Thymus (tissue), 11 donors: ENCODE results near the gene KIF2C. TPM values are rescaled to one million over a fixed set of nuclear protein-coding genes. Genes with fewer than 3 reads are reported as not detected.

Source experiments
- DNase-seq, 9 donors: peaks; one replicate each; pipeline ENCODE4 v3.0.0-alpha.2; 2013; ENCODE audit warnings: low spot score in 9 of 9, low read depth in 6 of 9, missing footprints in 1 of 9
- H3K27ac ChIP-seq, 2 donors: one replicate each; pipeline ENCODE4 v1.5.1; 2013; ENCODE audit warnings: control low read depth in 1 of 2, low read depth in 1 of 2, low read length in 1 of 2, mild to moderate bottlenecking in 1 of 2, moderate library complexity in 1 of 2
- H3K27me3 ChIP-seq, 2 donors: one replicate each; pipeline ENCODE4 v1.5.1; 2013; ENCODE audit warnings: low read length in 1 of 2; ENCODE audit not compliant: control insufficient read depth in 2 of 2, insufficient read depth in 1 of 2
- H3K36me3 ChIP-seq, 2 donors: one replicate each; pipeline ENCODE4 v1.5.1; 2013; ENCODE audit warnings: low read length in 1 of 2, mild to moderate bottlenecking in 1 of 2, moderate library complexity in 1 of 2; ENCODE audit not compliant: control insufficient read depth in 2 of 2, insufficient read depth in 2 of 2
- H3K4me1 ChIP-seq, 2 donors: one replicate each; pipeline ENCODE4 v1.5.1; 2013; ENCODE audit warnings: low read length in 2 of 2; ENCODE audit not compliant: control insufficient read depth in 2 of 2, insufficient read depth in 2 of 2
- H3K4me3 ChIP-seq, 2 donors: one replicate each; pipeline ENCODE4 v1.5.1; 2013; ENCODE audit warnings: low read length in 2 of 2, control low read depth in 1 of 2, mild to moderate bottlenecking in 1 of 2
- H3K9me3 ChIP-seq, 2 donors: one replicate each; pipeline ENCODE4 v1.5.1; 2013; ENCODE audit warnings: low read length in 1 of 2, mild to moderate bottlenecking in 1 of 2; ENCODE audit not compliant: control insufficient read depth in 2 of 2, insufficient read depth in 1 of 2
- WGBS: extraction: QIAGEN DNeasy Blood & Tissue Kit; methylation state at CpG from one replicate; pipeline ENCODE4 v1.1.7; 2013; 5-methylcytosine and 5-hydroxymethylcytosine counted together
- polyA plus RNA-seq: library from polyadenylated mRNA; stranded (reverse); fragments of 200-250 nt; gene quantifications from one replicate; pipeline ENCODE4 v1.2.3, GENCODE V29; 2013
- total RNA-seq: library from RNA; stranded (reverse); fragments of 120-200 nt; gene quantifications from one replicate; pipeline ENCODE4 v1.2.4, GENCODE V29; 2013
- donor health status: healthy.

The KIF2C gene
- total and polyA plus RNA-seq, 2 donors, result 6.2 to 42.1 TPM

DNA sequence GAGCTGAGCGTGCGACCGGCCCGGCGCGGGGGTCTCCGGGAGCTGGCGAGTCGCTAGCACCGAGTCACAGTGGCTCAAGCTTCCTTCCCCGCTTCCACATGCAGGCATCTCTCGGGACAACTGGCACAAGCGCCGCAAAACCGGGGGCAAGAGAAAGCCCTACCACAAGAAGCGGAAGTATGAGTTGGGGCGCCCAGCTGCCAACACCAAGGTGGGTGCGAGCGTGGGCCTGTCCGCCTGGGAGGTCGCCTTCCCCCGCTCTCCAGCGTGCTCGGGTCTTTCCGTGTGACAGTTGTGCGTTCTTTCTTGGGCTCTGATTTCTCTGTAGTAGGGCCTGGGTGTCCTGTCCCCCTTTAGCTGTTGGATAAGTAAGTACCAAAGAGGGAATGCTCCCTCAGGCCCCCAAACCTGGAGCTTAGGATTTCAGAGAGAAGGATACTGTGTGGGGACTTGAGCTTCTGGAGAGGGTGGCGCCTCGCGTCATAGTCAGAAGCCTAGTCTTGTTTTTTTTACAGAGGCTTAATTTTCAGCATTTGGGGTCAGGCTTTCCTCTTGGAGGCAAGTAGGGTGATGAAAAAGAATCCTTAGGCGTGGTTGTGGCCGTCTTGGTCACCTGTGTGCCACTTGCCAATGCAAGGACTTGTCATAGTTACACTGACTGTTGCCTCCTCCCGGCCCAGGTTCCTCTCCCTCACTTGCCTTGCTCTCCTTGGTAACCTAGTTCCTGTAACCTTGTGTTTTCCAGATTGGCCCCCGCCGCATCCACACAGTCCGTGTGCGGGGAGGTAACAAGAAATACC, 36.5 kb downstream of the KIF2C start:
- H3K9me3 ChIP-seq, result no peaks in the 10 kb centered on the region
- H3K4me3 ChIP-seq, result peak overlapping the region; percentile 73 to 87
- H3K36me3 ChIP-seq, result peaks cover 33 to 44% of the 10 kb centered on the region in 2 donors
- peak overlapping the region; percentile 91 to 96 for H3K27ac ChIP-seq
- no peak for DNase-seq
- peaks cover 12 to 30% of the 10 kb centered on the region in 2 donors for H3K4me1 ChIP-seq
- H3K27me3 ChIP-seq, result no peaks in the 10 kb centered on the region
- WGBS, result 10% methylated on average over 36 of the region's 36 CpGs

DNA sequence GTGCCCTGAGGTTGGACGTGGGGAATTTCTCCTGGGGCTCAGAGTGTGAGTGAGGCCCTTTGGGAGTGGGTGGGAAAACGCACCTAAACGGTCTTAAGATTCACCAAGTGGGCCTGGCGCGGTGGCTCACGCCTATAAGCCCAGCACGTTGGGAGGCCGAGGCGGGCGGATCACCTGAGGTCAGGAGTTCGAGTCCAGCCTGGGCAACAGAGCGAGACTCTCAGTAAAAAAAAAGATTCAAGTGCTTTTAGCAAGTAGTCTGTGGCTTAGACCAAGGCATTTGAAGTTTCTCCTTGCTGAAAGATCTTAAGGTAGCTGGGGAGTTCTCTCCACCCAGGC, 37.1 kb downstream of the KIF2C start:
- H3K9me3 ChIP-seq, result no peaks in the 10 kb centered on the region
- H3K4me1 ChIP-seq, result peaks cover 12 to 30% of the 10 kb centered on the region in 2 donors
- peak overlapping the region; percentile 64 to 91 for H3K27ac ChIP-seq
- WGBS, result 78% methylated on average over 12 of the region's 12 CpGs
- H3K4me3 ChIP-seq, result peak overlapping the region; percentile 73 to 87
- no peak for DNase-seq
- no peaks in the 10 kb centered on the region for H3K27me3 ChIP-seq
- H3K36me3 ChIP-seq, result peaks cover 37 to 48% of the 10 kb centered on the region in 2 donors

DNA sequence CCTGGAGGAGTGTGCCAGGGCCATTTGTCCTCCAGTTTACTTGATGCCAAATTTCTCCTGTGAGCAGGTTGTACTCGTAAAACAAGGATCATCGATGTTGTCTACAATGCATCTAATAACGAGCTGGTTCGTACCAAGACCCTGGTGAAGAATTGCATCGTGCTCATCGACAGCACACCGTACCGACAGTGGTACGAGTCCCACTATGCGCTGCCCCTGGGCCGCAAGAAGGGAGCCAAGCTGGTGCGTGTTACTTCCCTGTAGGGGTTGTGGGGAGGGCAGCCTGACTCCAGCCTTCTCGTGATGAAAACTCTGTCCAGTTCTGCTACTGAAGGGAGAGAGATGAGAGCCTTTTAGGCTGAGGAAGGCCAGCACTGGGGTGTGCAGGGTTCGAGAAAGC, 37.9 kb downstream of the KIF2C start:
- Histone ChIP-seq H3K4me1 (peaks cover 12 to 30% of the 10 kb centered on the region in 2 donors), H3K4me3 (no peak overlapping the region), H3K36me3 (peaks cover 37 to 53% of the 10 kb centered on the region in 2 donors), H3K9me3 (no peaks in the 10 kb centered on the region), H3K27me3 (no peaks in the 10 kb centered on the region), H3K27ac (no peak overlapping the region)
- WGBS, result 96% methylated on average over 14 of the region's 14 CpGs
- no peak for DNase-seq

DNA sequence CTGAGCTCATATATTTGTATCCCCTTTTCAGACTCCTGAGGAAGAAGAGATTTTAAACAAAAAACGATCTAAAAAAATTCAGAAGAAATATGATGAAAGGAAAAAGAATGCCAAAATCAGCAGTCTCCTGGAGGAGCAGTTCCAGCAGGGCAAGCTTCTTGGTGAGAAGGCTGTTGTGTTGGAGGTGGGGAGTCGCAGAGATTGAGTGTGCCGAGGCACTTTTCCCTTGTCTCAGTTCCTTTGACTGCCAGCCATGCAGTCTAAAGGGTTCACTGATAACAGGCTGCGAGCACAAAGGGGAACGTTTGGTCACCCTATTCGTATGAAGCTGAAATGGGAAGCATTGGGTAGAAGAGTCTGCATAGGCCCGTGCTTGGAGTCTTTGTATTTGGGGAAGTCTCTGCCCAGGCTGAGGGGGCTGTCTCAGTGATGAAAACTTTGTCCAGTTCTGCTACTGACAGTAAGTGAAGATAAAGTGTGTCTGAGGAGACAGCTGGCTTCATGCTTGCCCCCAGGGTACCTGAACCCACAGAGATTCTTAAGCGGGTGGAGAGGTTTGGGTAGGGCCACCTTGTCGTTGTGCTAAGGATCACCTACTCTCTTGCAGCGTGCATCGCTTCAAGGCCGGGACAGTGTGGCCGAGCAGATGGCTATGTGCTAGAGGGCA, 38.5 kb downstream of the KIF2C start:
- Histone ChIP-seq H3K27me3 (no peaks in the 10 kb centered on the region), H3K9me3 (no peaks in the 10 kb centered on the region), H3K4me1 (peaks cover 12 to 30% of the 10 kb centered on the region in 2 donors), H3K36me3 (peaks cover 37 to 53% of the 10 kb centered on the region in 2 donors), H3K27ac (no peak overlapping the region), H3K4me3 (no peak overlapping the region)
- no peak for DNase-seq
- whole genome bisulfite sequencing, result 90% methylated on average over 13 of the region's 13 CpGs

DNA sequence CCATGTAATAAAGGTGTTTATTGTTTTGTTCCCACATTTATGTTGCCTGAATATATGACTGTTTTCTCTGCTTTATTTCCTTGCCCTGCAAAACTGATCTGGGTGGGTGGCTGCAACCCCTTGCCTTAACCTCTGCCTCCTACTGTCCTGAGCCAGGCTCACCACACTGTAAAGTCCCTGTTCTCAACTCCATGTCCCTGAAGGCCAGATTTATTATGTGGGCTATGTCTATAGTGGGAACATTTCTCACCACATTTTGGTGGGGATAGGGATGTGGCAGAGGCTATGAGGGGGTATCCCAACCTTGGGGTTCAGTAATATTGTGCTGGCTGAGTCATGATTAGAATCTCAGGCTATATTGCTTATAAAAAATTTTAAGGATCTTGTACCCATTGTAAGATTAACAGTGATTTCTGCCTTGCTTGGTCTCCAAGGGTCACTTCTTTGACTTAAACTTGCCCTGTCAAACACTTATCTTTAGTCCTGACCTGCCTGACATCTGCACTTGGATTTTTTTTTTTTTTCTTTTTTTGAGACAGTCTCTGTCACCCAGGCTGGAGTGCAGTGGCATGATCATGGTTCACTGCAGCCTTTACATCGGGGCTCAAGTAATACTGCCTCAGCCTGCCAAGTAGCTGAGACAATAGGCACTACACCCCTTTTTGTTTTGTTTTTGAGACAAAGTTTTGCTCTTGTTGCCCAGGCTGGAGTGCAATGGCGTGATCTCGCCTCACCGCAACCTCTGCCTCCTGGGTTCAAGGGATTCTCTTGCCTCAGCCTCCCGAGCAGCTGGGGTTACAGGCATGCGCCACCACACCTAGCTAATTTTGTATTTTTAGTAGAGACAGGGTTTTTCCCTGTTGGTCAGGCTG, 39.3 kb downstream of the KIF2C start:
- Histone ChIP-seq H3K9me3 (no peaks in the 10 kb centered on the region), H3K4me1 (peaks cover 16 to 34% of the 10 kb centered on the region in 2 donors), H3K36me3 (peaks cover 37 to 53% of the 10 kb centered on the region in 2 donors), H3K27me3 (no peaks in the 10 kb centered on the region), H3K27ac (no peak overlapping the region), H3K4me3 (no peak overlapping the region)
- DNase-seq, result no peak
- 98% methylated on average over 6 of the region's 6 CpGs for WGBS

DNA sequence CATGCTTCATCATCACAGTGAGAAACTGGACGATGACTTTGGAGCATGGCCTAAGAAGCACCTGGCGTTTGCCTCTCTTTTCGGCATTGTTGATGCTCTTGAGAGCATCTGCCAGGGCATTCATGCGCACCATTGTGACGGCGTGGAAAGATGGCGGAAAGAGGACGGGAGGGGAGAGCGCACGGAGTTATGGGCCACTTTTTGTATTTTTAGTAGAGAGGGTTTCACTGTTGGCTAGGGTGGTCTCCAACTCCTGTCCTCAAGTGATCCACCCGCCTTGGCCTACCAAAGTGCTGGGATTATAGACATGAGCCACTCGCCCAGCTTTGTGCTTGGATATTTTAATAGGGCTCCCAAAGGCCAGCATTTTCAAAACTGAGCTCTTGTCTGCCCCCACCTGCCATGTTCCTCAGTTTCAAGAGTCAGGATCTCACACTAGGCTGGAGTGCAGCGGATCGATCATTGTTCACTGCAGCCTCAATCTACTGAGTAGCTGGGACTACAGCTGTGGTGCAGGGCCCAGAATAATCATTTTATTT, 41.0 kb downstream of the KIF2C start:
- 98% methylated on average over 14 of the region's 14 CpGs for WGBS
- peaks cover 26 to 42% of the 10 kb centered on the region in 2 donors for H3K4me1 ChIP-seq
- no peak overlapping the region for H3K27ac ChIP-seq
- H3K27me3 ChIP-seq, result no peaks in the 10 kb centered on the region
- DNase-seq, result no peak
- no peaks in the 10 kb centered on the region for H3K9me3 ChIP-seq
- peaks cover 37 to 53% of the 10 kb centered on the region in 2 donors for H3K36me3 ChIP-seq
- no peak overlapping the region for H3K4me3 ChIP-seq

DNA sequence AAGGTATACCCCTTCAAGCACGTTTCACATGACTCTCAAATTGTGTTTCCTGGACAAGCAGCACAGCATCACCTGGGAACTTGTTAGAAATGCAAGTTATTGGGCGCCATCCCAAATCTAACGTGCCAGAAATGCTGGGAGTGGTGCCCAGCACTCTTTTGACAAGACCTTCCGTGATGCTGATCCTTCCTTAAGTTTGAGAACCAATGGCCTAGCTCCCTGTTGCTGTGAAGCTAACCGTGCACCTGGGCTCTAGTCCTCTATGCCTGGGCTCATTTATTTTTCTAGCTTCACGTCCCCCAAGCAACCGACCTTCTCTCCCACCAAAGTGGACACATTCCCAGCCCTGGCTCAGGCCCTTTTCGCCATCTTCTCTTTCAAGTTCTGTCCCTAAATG, 44.1 kb downstream of the KIF2C start:
- no peak for DNase-seq
- peaks cover 16 to 30% of the 10 kb centered on the region in 2 donors for H3K36me3 ChIP-seq
- H3K4me1 ChIP-seq, result peaks cover 18 to 30% of the 10 kb centered on the region in 2 donors
- H3K27ac ChIP-seq, result peak overlapping the region in 1 of 2 donors; percentile 36
- no peaks in the 10 kb centered on the region for H3K9me3 ChIP-seq
- H3K27me3 ChIP-seq, result peaks cover 0 to 3% of the 10 kb centered on the region in 2 donors
- peak overlapping the region; percentile 38 to 63 for H3K4me3 ChIP-seq
- WGBS, result 63% methylated on average over 8 of the region's 8 CpGs

DNA sequence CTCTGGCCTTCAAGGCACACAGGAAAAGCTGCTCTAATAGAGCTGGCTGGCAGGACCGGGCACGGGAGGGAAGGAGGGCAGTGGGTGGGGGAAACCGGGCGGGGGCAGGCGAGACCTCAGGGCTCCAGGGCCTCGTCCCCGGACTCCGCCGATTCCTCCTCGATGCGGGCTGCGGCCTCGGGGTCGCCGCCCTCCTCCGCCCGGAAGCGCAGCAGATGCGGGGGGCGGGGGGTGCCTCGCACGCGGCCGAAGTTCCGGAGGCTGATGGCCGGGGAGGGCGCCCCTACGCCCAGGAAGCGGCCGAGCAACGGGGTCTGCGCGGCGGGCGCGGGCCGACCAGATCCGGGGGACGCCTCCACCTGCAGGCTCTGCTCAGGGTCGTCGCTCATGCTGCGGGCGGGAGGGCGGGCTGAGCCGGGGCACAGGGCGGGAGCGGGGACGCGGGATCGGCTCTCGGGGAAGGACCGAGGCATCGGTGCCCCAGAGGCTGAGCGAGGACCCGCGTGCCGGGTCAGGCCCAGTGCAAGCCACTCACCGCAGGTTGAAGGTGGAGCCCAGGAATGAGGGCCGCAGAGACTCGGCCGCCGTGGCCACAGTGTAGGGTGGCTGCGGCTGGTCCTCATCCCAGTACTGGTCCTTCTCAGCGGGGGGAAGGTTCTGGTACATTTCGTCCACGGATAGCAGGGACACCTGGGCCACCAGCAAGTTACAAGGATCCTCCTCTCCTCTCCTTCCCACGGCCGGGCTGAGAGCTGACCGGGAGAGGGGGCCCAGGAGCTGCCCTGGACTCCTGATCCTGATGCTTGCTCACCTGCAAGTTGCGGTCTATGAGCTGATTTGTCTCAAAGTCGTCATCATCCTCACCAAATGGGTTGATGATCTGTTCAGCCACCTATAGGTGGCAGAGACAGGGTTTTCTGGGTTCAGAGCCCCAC, 44.7 kb downstream of the KIF2C start:
- Histone ChIP-seq H3K9me3 (no peaks in the 10 kb centered on the region), H3K27ac (peak overlapping the region in 1 of 2 donors; percentile 44), H3K4me1 (peaks cover 18 to 30% of the 10 kb centered on the region in 2 donors), H3K27me3 (peaks cover 0 to 3% of the 10 kb centered on the region in 2 donors), H3K36me3 (peaks cover 11 to 24% of the 10 kb centered on the region in 2 donors), H3K4me3 (peak overlapping the region; percentile 38 to 63)
- peak in 1 of 9 donors; percentile 35 for DNase-seq
- WGBS, result 15% methylated on average over 71 of the region's 71 CpGs
